Upper lobe of left lung (tissue), 6 donors: ENCODE measurements around the gene LGR4. TPM values are rescaled to one million over a fixed set of nuclear protein-coding genes. Genes with fewer than 3 reads are reported as not detected.

ENCODE experiments used
- ATAC-seq, 2 donors: fragments of 200-7000 bp; cut with Tn5 transposase; one replicate each; pipeline ENCODE4 v1.9.1; 2022; ENCODE audit warnings: mild to moderate bottlenecking in 2 of 2, moderate library complexity in 2 of 2; ENCODE audit not compliant: low FRiP score in 2 of 2
- DNase-seq, 2 donors: peaks; one replicate each; pipeline ENCODE4 v3.0.0-alpha.2; 2019 to 2020
- H3K27ac ChIP-seq, 4 donors: fragments of 200-600 bp; sonication (generic); one replicate each; pipeline ENCODE4 v1.5.1; 2016 to 2019
- H3K27me3 ChIP-seq, 4 donors: fragments of 200-600 bp; sonication (generic); one replicate each; pipeline ENCODE4 v1.5.1; 2017 to 2019
- H3K36me3 ChIP-seq, 4 donors: fragments of 200-600 bp; sonication (generic); one replicate each; pipeline ENCODE4 v1.5.1; 2016 to 2019
- H3K4me1 ChIP-seq, 4 donors: fragments of 200-600 bp; sonication (generic); one replicate each; pipeline ENCODE4 v1.5.1; 2018 to 2019
- H3K4me3 ChIP-seq, 4 donors: fragments of 200-600 bp; sonication (generic); one replicate each; pipeline ENCODE4 v1.5.1; 2017 to 2019; ENCODE audit warnings: mild to moderate bottlenecking in 2 of 4, moderate library complexity in 1 of 4
- H3K9me3 ChIP-seq, 4 donors: fragments of 200-600 bp; sonication (generic); one replicate each; pipeline ENCODE4 v1.5.1; 2018 to 2019
- EP300 ChIP-seq, 4 donors: sonication (generic); formaldehyde crosslinking; IDR thresholded peaks; one replicate each; pipeline ENCODE4 v1.5.1; 2017; ENCODE audit warnings: antibody characterized with exemption in 4 of 4, control low read depth in 2 of 4
- POLR2A ChIP-seq, 4 donors: fragments of 450-650 bp; IDR thresholded peaks; one replicate each; pipeline ENCODE4 v1.5.1; 2016 to 2017; ENCODE audit warnings: antibody characterized with exemption in 4 of 4, mild to moderate bottlenecking in 2 of 4
- POLR2AphosphoS5 ChIP-seq, 2 donors: sonication (generic); formaldehyde crosslinking; IDR thresholded peaks; one replicate each; pipeline ENCODE4 v1.5.1; 2017; ENCODE audit warnings: antibody characterized with exemption in 2 of 2
- WGBS, 2 donors: methylation state at CpG; one replicate each; pipeline ENCODE4 v1.1.5; 2017 to 2018; 5-methylcytosine and 5-hydroxymethylcytosine counted together
- total RNA-seq, 6 donors: library from RNA; depleted of rRNA in 4 of 6; stranded (reverse); fragments of >200 nt in 4 of 6; gene quantifications; one replicate each; pipeline versions ENCODE4 v1.1.0 to v1.2.1, GENCODE V29; 2016 to 2021
- TF ChIP-seq, protein P1 (sequence below), 6 experiments: fragments of 450-650 bp in 4 of 6; fragments of 200-600 bp in 2 of 6; sonication (generic) in 2 of 6; IDR thresholded peaks; one replicate each; pipeline ENCODE4 v1.5.1; 2016 to 2019; ENCODE audit warnings: antibody characterized with exemption in 6 of 6
- donor health status: DM: no; HTN: no; CAD: no; lungs with moderate emphysema.
- donor health status: DM: no; HTN: yes; CAD: no; lungs with severe emphysema.

Gene LGR4
- total RNA-seq, 6 donors from 2014 or later = 3.1 to 20.2 (median 6.0) TPM

DNA sequence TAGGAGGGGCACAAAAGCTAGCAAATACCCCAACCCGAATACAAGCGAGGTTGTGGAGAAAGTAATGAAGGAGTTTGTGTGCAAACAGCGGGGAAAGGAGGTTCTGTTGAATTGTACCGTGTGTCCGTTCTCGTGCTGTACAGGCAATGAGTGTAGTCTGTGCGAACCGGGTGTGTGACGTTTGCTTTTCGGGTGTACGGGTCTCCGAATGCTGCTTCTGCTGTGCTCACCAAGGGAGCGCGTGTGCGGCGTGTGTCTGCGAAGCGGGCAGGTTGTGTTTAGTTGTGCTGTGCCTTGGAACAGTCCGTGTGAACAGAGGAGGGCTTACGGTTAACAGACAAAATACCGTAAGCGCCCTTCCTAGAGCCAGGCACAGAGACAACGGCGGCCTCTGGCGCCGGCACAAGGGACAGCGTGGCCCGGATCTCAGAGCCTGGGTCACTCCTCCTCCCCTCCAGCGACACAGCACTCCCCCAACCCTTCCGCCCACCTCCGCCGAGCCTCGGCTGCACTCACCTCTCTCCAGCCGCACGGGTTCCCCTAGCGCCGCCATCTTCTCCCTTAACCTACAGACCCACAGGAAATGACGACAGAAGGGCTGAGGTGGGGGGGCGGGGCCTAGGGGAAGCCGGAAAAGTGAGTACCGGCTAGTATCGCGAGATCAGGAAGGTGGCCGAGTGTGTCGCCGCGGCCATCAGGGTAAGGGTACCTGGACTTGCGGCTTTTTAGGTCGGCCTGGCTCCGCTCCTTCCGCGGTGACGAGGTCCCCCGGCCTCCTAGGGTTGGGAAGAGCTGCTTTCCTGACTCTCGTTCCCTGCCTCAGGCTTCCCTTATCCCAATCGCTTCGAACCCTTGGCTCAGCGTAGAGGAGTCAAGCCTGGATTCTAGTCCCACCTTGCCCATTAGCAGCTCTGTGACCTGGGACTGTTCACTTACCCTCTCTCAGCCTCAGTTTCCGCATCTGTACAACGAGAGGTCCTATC lies 33.9 kb upstream of the LGR4 start, which contains the start of gene LIN7C:
LIN7C (minus strand) TSS at position 570 of the 983 bp plus-strand sequence; CDS start at position 553, 17 bp downstream.
- Histone ChIP-seq H3K27me3 (no peaks in the 10 kb centered on the region), H3K9me3 (no peaks in the 10 kb centered on the region), H3K27ac (peak within 1 kb of the TSS; percentile 89 to 93 (median 89)), H3K36me3 (peaks cover 0 to under 1% (median 0%) of the 10 kb centered on the region in 4 donors), H3K4me3 (peak within 1 kb of the TSS; percentile 57 to 90 (median 73)), H3K4me1 (peaks cover 25 to 40% (median 33%) of the 10 kb centered on the region in 4 donors)
- DNase-seq (peak; percentile 90 to 95), ATAC-seq (peak; percentile 98 to 99)
- TF ChIP-seq POLR2AphosphoS5 (IDR thresholded peaks at IDR 0.05) = peak; percentile 81 to 89
- peak in 3 of 4 donors; percentile 77 to 93 (median 84) for TF ChIP-seq POLR2A (IDR thresholded peaks at IDR 0.05)
- TF ChIP-seq, protein P1, sequence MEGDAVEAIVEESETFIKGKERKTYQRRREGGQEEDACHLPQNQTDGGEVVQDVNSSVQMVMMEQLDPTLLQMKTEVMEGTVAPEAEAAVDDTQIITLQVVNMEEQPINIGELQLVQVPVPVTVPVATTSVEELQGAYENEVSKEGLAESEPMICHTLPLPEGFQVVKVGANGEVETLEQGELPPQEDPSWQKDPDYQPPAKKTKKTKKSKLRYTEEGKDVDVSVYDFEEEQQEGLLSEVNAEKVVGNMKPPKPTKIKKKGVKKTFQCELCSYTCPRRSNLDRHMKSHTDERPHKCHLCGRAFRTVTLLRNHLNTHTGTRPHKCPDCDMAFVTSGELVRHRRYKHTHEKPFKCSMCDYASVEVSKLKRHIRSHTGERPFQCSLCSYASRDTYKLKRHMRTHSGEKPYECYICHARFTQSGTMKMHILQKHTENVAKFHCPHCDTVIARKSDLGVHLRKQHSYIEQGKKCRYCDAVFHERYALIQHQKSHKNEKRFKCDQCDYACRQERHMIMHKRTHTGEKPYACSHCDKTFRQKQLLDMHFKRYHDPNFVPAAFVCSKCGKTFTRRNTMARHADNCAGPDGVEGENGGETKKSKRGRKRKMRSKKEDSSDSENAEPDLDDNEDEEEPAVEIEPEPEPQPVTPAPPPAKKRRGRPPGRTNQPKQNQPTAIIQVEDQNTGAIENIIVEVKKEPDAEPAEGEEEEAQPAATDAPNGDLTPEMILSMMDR (IDR thresholded peaks at IDR 0.05) = peak in 3 of 6 experiments; percentile 6 to 27 (median 8)
- no peak for TF ChIP-seq EP300 (IDR thresholded peaks at IDR 0.05)
- WGBS, 2 donors = 0 to 1% methylated on average over 39 to 60 of the region's 60 CpGs

GRCh38 chr11:27505781-27506180 lies 33.2 kb upstream of the LGR4 start:
- no peak for ATAC-seq
- Histone ChIP-seq H3K36me3 (peaks cover 0 to 8% (median 3%) of the 10 kb centered on the region in 4 donors), H3K9me3 (no peaks in the 10 kb centered on the region), H3K27me3 (no peaks in the 10 kb centered on the region), H3K4me3 (peak overlapping the region; percentile 57 to 90 (median 73)), H3K27ac (peak overlapping the region; percentile 89 to 93 (median 89)), H3K4me1 (peaks cover 25 to 40% (median 33%) of the 10 kb centered on the region in 4 donors)
- 9 to 12% methylated on average over 5 of the region's 5 CpGs for WGBS, 2 donors
- TF ChIP-seq EP300 (IDR thresholded peaks at IDR 0.05) (no peak), POLR2A (IDR thresholded peaks at IDR 0.05) (no peak), POLR2AphosphoS5 (IDR thresholded peaks at IDR 0.05) (no peak)
- TF ChIP-seq, protein P1 (IDR thresholded peaks at IDR 0.05) = no peak
- no peak for DNase-seq

- peaks cover 0 to 24% (median 13%) of the 10 kb centered on the region in 4 donors for H3K36me3 ChIP-seq
- H3K27me3 ChIP-seq = no peaks in the 10 kb centered on the region
- DNase-seq (no peak), ATAC-seq (no peak)
- no peak overlapping the region for H3K27ac ChIP-seq
- no peak for TF ChIP-seq POLR2AphosphoS5 (IDR thresholded peaks at IDR 0.05)
- TF ChIP-seq EP300 (IDR thresholded peaks at IDR 0.05) = no peak
- no peak for TF ChIP-seq POLR2A (IDR thresholded peaks at IDR 0.05)
- TF ChIP-seq, protein P1 (IDR thresholded peaks at IDR 0.05) = no peak
- H3K4me3 ChIP-seq = no peak overlapping the region
- 79% methylated on average over 2 of the region's 2 CpGs for WGBS, 2 donors
- peaks cover 25 to 40% (median 33%) of the 10 kb centered on the region in 4 donors for H3K4me1 ChIP-seq
- no peaks in the 10 kb centered on the region for H3K9me3 ChIP-seq
These were observed 31.6 kb upstream of the LGR4 start for GRCh38 chr11:27504205-27504604.

DNA sequence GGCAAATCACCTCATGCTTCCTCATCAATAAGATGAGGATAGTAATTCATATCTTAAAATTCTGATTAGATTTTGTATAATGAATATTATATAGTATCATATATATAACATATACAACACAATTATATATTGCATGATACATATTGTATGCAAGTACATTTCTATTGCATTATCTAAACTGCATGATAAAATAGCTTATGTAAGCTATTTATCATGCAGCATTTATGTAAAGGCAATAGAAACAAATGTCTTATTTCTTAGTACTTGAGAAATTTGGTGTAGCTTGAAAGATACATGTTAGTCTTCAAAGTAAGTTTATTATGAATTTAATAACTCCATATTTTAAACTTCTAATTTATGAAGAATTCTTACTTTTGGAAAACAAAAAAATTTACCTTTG lies 28.5 kb upstream of the LGR4 start:
- no peak for DNase-seq
- Histone ChIP-seq H3K27me3 (no peaks in the 10 kb centered on the region), H3K36me3 (peaks cover 0 to 49% (median 24%) of the 10 kb centered on the region in 4 donors), H3K4me1 (peaks cover 20 to 40% (median 31%) of the 10 kb centered on the region in 4 donors), H3K27ac (no peak overlapping the region), H3K4me3 (no peak overlapping the region), H3K9me3 (no peaks in the 10 kb centered on the region)
- TF ChIP-seq POLR2AphosphoS5 (IDR thresholded peaks at IDR 0.05) (no peak), POLR2A (IDR thresholded peaks at IDR 0.05) (no peak), EP300 (IDR thresholded peaks at IDR 0.05) (no peak)
- TF ChIP-seq, protein P1 (IDR thresholded peaks at IDR 0.05) = no peak
- ATAC-seq = no peak
